Suprapubic skin (tissue), 4 donors: ENCODE data around the gene ANO3. TPM values are rescaled to one million over a fixed set of nuclear protein-coding genes. Genes with fewer than 3 reads are reported as not detected.

Experiments
- DNase-seq, 2 donors: peaks; one replicate each; pipeline ENCODE4 v3.0.0-alpha.2; 2019; ENCODE audit warnings: low spot score in 2 of 2
- H3K27ac ChIP-seq: fragments of 200-600 bp; sonication (generic); one replicate; pipeline ENCODE4 v1.5.1; 2019
- H3K27me3 ChIP-seq: fragments of 200-600 bp; sonication (generic); one replicate; pipeline ENCODE4 v1.5.1; 2019
- H3K36me3 ChIP-seq: fragments of 200-600 bp; sonication (generic); one replicate; pipeline ENCODE4 v1.5.1; 2019
- H3K4me1 ChIP-seq: fragments of 200-600 bp; sonication (generic); one replicate; pipeline ENCODE4 v1.5.1; 2019
- H3K4me3 ChIP-seq: fragments of 200-600 bp; sonication (generic); one replicate; pipeline ENCODE4 v1.5.1; 2019; ENCODE audit warnings: mild to moderate bottlenecking
- H3K9me3 ChIP-seq: fragments of 200-600 bp; sonication (generic); one replicate; pipeline ENCODE4 v1.5.1; 2019
- EP300 ChIP-seq: sonication (generic); formaldehyde crosslinking; IDR thresholded peaks from one replicate; pipeline ENCODE4 v1.6.1; 2017; ENCODE audit warnings: antibody characterized with exemption
- POLR2A ChIP-seq, 2 donors: fragments of 450-650 bp; IDR thresholded peaks; one replicate each; pipeline ENCODE4 v1.6.1; 2017; ENCODE audit warnings: antibody characterized with exemption in 2 of 2, mild to moderate bottlenecking in 2 of 2, moderate library complexity in 2 of 2
- POLR2AphosphoS5 ChIP-seq, 3 donors: sonication (generic); formaldehyde crosslinking; IDR thresholded peaks; one replicate each; pipeline ENCODE4 v1.6.1; 2017; ENCODE audit warnings: antibody characterized with exemption in 3 of 3
- WGBS: methylation state at CpG from one replicate; pipeline ENCODE4 v1.1.5; 2018; 5-methylcytosine and 5-hydroxymethylcytosine counted together
- total RNA-seq, 4 donors: library from RNA; depleted of rRNA; stranded (reverse); fragments of >200 nt; gene quantifications; one replicate each; pipeline ENCODE4 v1.1.0, GENCODE V29; 2016
- TF ChIP-seq, protein P1 (sequence below), 2 donors: fragments of 200-600 bp in 1 of 2; fragments of 450-650 bp in 1 of 2; sonication (generic) in 1 of 2; IDR thresholded peaks; one replicate each; pipeline ENCODE4 v1.5.1; 2016 to 2019; ENCODE audit warnings: antibody characterized with exemption in 2 of 2, mild to moderate bottlenecking in 1 of 2, moderate library complexity in 1 of 2

ANO3 gene
- total RNA-seq, 4 donors from 2014 or later, result 0.08 to 0.29 (median 0.16) TPM; not detected in 1

DNA sequence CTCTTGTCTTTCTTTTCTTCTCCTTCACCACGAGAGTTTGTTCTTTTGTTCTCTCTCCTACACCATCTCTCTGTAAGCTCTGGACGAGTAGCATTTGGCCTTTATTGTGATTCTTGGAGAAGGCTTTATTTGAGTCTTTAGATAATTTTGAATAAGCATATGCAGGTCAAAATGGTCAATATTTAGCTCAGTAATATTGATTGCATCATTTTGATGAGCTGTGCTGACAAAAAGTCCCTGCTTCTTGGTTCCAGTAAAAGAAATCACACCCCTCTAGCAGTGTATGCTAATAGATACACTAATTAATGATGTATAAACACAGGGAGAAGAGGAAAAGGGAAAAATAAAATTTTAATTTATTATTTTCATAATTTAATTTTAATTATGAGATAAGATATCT, 266.0 kb downstream of the ANO3 start:
- no peak for DNase-seq
- Histone ChIP-seq H3K4me3 (no peak overlapping the region), H3K4me1 (no peaks in the 10 kb centered on the region), H3K27me3 (no peaks in the 10 kb centered on the region), H3K36me3 (no peaks in the 10 kb centered on the region), H3K27ac (no peak overlapping the region), H3K9me3 (no peaks in the 10 kb centered on the region)
- TF ChIP-seq, protein P1, sequence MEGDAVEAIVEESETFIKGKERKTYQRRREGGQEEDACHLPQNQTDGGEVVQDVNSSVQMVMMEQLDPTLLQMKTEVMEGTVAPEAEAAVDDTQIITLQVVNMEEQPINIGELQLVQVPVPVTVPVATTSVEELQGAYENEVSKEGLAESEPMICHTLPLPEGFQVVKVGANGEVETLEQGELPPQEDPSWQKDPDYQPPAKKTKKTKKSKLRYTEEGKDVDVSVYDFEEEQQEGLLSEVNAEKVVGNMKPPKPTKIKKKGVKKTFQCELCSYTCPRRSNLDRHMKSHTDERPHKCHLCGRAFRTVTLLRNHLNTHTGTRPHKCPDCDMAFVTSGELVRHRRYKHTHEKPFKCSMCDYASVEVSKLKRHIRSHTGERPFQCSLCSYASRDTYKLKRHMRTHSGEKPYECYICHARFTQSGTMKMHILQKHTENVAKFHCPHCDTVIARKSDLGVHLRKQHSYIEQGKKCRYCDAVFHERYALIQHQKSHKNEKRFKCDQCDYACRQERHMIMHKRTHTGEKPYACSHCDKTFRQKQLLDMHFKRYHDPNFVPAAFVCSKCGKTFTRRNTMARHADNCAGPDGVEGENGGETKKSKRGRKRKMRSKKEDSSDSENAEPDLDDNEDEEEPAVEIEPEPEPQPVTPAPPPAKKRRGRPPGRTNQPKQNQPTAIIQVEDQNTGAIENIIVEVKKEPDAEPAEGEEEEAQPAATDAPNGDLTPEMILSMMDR (IDR thresholded peaks at IDR 0.05), result no peak
- TF ChIP-seq POLR2AphosphoS5 (IDR thresholded peaks at IDR 0.05), result no peak
- TF ChIP-seq POLR2A (IDR thresholded peaks at IDR 0.05), result no peak
- TF ChIP-seq EP300, result no peak
- 90% methylated on average over 2 of the region's 2 CpGs for WGBS

DNA sequence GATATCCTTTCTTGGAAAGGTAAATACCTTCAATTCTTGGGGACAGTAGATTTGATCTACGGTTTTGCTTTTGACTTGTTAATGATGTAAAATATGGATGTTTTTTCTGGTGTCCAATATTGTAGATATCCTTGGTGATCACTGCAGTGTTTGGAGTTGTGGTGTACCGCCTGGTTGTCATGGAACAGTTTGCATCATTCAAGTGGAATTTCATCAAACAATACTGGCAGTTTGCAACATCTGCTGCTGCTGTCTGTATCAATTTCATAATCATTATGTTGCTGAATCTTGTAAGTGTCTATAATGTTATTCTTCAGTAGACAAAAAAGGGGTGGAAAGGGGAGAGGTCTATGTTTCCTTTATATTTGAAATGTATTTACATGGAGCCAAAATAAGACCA, 267.5 kb downstream of the ANO3 start:
- H3K4me3 ChIP-seq, result no peak overlapping the region
- H3K27me3 ChIP-seq, result no peaks in the 10 kb centered on the region
- no peak overlapping the region for H3K27ac ChIP-seq
- H3K4me1 ChIP-seq, result no peaks in the 10 kb centered on the region
- WGBS, result 63% methylated on average over 2 of the region's 2 CpGs
- H3K9me3 ChIP-seq, result no peaks in the 10 kb centered on the region
- TF ChIP-seq, protein P1 (IDR thresholded peaks at IDR 0.05), result no peak
- TF ChIP-seq POLR2A (IDR thresholded peaks at IDR 0.05), result no peak
- TF ChIP-seq EP300, result no peak
- TF ChIP-seq POLR2AphosphoS5 (IDR thresholded peaks at IDR 0.05), result no peak
- DNase-seq, result no peak
- H3K36me3 ChIP-seq, result no peaks in the 10 kb centered on the region

- Histone ChIP-seq H3K27me3 (no peaks in the 10 kb centered on the region), H3K9me3 (no peaks in the 10 kb centered on the region), H3K36me3 (no peaks in the 10 kb centered on the region), H3K4me3 (no peak overlapping the region), H3K27ac (no peak overlapping the region), H3K4me1 (no peaks in the 10 kb centered on the region)
- no peak for DNase-seq
- 78% methylated on average over 3 of the region's 4 CpGs for WGBS
- TF ChIP-seq POLR2A (IDR thresholded peaks at IDR 0.05), result no peak
- TF ChIP-seq, protein P1 (IDR thresholded peaks at IDR 0.05), result no peak
- no peak for TF ChIP-seq EP300
- TF ChIP-seq POLR2AphosphoS5 (IDR thresholded peaks at IDR 0.05), result no peak
Measured at GRCh38 chr11:26599876-26600434, 268.0 kb downstream of the ANO3 start.

DNA sequence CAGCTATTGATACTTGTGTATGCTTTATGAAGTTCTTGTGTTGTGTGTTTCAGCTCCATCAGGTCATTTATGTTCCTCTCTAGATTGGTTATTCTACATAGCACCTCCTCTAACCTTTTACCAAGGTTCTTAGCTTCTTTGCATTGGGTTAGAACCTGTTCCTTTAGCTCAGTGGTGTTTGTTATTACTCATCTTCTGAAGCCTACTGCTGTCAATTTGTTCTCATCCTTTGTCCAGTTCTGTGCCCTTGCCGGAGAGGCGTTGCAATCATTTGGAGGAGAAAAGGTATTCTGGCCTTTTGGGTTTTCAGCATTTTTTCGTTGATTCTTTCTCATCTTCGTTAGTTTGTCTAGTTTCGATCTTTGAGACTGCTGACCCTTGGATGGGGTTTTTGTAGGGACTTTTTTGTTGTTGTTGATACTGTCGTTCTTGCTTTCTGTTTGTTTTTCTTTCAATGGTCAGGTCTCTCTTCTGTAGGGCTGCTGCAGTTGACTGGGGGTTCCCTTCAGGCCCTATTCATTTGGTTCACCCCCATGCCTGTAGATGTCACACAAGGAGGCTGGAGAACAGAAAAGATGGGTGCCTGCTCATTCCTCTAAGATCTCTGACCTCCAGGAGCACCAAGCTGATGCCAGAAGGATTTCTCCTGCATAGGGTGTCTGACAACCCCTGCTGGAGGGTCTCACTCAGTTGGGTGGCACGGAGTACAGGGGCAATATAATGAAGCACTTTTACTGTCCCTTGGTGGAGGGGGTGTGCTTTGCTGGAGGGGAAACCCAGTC, 276.0 kb downstream of the ANO3 start:
- WGBS, result 93% methylated on average over 7 of the region's 7 CpGs
- no peak overlapping the region for H3K27ac ChIP-seq
- H3K4me1 ChIP-seq, result no peaks in the 10 kb centered on the region
- H3K36me3 ChIP-seq, result no peaks in the 10 kb centered on the region
- DNase-seq, result no peak
- no peaks in the 10 kb centered on the region for H3K27me3 ChIP-seq
- TF ChIP-seq POLR2A (IDR thresholded peaks at IDR 0.05) (no peak), POLR2AphosphoS5 (IDR thresholded peaks at IDR 0.05) (no peak)
- TF ChIP-seq, protein P1 (IDR thresholded peaks at IDR 0.05), result no peak
- no peaks in the 10 kb centered on the region for H3K9me3 ChIP-seq
- no peak overlapping the region for H3K4me3 ChIP-seq

DNA sequence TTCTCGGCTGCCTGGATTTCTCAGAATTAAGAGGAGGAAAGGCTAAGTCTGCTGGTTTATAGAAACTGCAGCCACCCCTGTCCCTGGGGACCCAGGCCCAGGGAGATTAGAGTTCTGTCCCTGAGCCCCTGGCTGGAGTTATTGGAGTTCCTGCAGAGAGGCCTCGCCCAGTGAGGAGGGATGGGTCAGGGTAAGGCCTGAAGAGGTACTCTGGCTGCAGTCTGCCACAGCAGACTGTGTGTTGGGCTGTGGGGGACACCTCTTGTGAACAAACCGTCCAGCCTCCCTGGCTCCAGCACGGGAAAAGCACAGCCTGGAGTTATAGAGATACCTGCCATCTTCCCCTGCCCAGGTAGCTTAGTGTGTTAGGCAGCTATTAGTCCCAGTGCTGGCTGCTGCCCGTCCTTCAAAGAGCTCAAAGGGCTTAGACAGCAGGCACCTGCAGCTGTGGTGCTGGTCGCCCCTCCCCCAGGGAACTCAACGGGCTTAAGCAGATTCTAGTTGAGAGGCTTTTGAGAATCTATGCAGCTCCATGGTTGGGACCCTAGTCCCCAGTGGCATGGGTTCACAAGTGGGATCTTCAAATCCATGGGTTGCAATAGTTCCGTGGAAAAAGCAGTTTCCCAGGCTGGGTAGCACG, 276.7 kb downstream of the ANO3 start:
- TF ChIP-seq POLR2A (IDR thresholded peaks at IDR 0.05) (no peak), POLR2AphosphoS5 (IDR thresholded peaks at IDR 0.05) (no peak), EP300 (no peak)
- TF ChIP-seq, protein P1 (IDR thresholded peaks at IDR 0.05), result no peak
- 57% methylated on average over 2 of the region's 9 CpGs for WGBS
- H3K9me3 ChIP-seq, result no peaks in the 10 kb centered on the region
- no peaks in the 10 kb centered on the region for H3K27me3 ChIP-seq
- no peaks in the 10 kb centered on the region for H3K36me3 ChIP-seq
- H3K4me1 ChIP-seq, result no peaks in the 10 kb centered on the region
- no peak for DNase-seq
- no peak overlapping the region for H3K4me3 ChIP-seq
- no peak overlapping the region for H3K27ac ChIP-seq
